NCI-H187 (cell line): ENCODE data around the gene LMO7.
"Not testable (repeated sequence)": the region's sequence is repeated elsewhere in the genome, so short reads cannot be mapped to it uniquely, and the experiment has no call there.

ENCODE experiments used
- DNase-seq, 2 experiments: peaks; one replicate each; lab custom pipeline; 2025; lab: John Stamatoyannopoulos, UW

LMO7 gene

DNA sequence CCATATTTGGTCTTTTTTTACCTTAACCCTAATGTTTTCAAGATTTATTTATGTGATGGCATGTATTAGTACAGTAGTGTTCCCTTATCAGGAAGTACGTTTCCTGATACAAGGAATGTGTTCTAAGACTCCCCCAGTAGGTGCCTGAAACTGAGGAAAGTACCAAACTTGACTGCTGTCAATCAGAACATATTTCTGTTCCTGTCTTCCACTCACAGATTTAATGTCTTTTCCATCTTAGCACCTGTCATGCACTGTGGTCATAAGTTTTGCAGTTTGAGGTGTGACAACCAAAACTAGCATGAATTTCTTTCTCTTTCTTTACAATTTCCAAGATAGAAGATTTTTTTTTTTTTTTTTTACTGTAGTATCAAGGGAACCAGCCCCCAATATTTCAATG, 62.9 kb downstream of the LMO7 start:
- no peak for DNase-seq

- DNase-seq, result not testable (repeated sequence)
Observed at GRCh38 chr13:75699717-75700116, 63.6 kb downstream of the LMO7 start.

GRCh38 chr13:75700552-75700951, 64.4 kb downstream of the LMO7 start:
- DNase-seq, result no peak

DNA sequence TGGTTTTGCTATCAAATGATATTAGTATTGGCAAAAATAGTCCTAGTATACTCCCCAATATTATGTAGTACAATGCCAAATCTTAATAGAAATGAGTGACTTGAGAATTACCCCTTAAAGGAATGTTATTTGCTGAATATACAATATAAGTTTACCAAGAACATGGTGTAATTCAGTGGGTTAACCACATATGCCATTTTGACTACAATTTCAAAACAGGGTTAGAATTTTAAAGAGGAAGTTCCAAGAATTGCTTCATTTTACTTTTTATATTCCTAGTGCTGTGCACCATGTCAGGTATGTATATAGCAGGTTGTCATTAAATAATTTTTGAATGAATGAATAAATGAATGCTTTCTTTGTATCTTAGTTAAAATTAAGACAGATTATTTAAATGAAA, 66.3 kb downstream of the LMO7 start:
- no peak for DNase-seq

- DNase-seq, result no peak
Observed at GRCh38 chr13:75703769-75704168, 67.6 kb downstream of the LMO7 start.

- DNase-seq, result no peak
Observed at GRCh38 chr13:75704194-75704926, 68.2 kb downstream of the LMO7 start.

DNA sequence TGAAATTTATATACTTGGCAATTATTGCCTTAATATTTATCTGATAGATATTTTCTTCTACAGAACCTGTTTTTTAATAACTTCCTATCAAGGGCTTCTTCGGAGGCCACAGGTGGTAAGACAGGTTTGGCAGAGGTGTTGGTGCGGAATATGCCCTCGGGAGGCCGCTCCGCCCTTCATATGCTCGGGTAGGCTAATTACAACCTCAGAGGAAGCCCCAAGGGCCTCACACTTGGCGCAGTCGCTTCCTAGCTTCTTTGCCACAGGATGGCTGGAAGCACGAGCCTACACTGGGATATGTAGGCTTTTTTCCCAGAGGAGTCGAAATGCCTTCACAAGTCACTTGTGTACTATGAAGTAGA, 68.8 kb downstream of the LMO7 start:
- no peak for DNase-seq

GRCh38 chr13:75705395-75705794, 69.3 kb downstream of the LMO7 start:
- DNase-seq, result no peak

DNA sequence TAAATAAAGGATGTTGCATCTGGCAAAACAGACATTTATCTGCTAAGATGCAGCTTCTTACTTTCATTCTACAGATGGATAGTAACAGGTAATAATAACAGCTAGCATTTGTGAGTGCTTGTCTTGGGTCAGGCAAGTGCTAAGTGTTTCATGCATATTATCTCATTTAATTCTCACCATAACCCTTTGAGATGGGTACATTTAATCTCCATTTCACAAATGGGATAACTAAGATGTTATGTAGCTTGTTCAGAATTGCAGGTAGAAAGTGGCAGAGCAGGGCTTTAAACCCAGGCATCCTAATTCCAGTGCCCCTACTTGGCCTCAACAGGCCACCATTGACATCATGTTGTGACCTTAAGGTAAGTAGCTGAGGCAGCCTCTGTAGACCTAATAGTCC, 69.8 kb downstream of the LMO7 start:
- DNase-seq, result no peak

DNA sequence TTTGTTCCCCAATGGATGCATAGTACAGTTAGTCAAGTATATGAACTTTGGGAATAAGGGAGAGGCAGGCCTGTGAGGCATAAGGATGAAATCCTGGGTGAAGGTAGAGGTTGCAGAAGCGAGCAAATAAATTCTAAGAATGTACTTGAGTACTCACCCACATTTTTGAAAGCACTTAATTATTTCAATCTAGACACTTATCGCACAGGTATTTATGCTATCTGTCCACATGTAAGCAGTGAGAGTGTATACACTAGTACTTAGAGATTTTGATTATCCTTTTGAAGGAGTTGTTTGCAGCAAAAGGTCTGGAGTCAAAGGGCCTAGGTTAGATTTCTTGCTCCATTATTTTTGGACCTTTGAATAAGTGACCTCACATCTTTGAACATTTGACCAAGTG, 77.7 kb downstream of the LMO7 start:
- no peak for DNase-seq

- no peak for DNase-seq
Observed at GRCh38 chr13:75715601-75716523, 79.7 kb downstream of the LMO7 start.

- DNase-seq, result no peak
Observed at GRCh38 chr13:75717525-75717924, 81.4 kb downstream of the LMO7 start.

GRCh38 chr13:75721307-75721706, 85.2 kb downstream of the LMO7 start:
- DNase-seq, result no peak

- DNase-seq, result no peak
Observed at GRCh38 chr13:75723901-75724300, 87.8 kb downstream of the LMO7 start.

DNA sequence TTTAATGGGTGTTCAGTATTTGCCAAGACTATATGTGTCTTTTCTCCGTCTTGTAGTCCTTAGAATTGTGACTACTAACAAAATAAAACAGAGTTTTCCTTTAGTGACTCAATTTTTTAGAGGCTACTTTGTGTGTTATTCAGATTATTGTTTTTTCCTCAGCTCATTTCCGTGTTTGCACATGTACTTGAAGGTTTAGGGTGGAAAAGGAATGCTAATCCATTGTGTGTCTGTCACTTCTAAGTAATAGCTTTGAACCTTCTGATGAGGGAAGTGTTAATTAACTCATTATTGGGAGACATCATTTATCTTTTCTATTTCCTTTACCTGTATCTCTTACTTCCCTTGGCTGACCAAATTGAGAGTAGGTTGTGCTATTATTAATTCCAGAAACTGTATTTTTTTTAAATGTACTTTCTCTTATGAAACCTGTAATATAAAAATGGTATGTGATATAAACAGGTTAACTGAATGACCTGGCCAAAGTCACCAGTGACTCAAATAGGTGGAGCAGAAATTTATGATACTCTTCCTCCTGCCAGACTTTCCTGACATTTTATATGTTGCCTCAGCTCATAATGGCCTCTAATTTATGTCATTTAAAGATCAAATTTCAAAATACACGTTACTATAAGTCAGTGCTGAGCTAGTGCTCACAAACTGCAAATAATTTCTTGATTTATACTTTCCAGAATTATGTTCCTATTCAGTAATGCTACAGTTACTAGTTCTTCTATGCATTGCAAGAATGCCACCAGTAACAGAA, 88.8 kb downstream of the LMO7 start:
- no peak for DNase-seq

- DNase-seq, result no peak
Observed at GRCh38 chr13:75725736-75726135, 89.6 kb downstream of the LMO7 start.

DNA sequence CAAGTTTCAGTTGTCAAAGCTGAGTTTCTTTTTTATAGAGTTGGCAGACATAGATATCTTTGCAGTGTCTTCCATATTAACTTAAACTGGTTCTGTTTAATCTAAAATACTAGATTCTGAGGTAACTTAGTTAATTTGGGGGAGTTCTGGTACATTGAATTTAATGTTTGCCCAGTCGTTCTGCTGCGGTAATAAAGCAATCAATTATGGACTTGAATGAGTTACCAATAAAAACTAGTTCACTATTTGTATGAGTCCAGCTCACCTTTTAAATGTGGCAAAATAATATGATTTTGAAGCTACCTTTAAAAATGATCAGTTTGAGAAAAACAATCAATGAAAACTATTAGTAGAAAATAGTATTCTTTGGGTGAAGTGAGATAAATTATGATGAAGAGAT, 90.2 kb downstream of the LMO7 start:
- no peak for DNase-seq

DNA sequence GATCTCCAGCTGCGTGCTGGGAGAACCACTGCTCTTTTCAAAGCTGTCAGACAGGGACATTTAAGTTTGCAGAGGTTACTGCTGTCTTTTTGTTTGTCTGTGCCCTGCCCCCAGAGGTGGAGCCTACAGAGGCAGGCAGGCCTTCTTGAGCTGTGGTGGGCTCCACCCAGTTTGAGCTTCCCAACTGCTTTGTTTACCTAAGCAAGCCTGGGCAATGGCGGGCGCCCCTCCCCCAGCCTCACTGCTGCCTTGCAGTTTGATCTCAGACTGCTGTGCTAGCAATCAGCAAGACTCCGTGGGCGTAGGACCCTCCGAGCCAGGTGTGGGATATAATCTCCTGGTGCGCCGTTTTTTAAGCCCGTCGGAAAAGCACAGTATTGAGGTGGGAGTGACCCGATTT, 97.0 kb downstream of the LMO7 start:
- not testable (repeated sequence) for DNase-seq

DNA sequence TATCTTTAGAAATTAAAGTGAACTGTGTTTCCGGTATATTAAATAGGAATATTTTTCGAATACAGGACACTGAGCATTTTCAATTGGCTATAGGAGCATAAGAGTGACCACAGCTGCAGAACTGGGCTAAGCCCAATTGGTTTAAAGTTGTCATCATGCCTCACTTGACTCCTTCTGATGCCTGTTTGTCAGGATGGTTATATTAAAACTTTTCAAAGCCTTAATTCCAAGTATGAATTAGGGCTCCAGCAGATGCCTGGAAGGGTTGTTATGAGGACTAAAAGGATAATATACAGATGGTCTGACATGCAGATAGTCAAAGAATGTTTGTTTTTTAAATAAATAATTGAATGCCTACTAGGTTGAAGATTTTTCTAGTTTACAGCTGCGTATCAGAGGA, 100.0 kb downstream of the LMO7 start:
- no peak for DNase-seq

GRCh38 chr13:75738841-75739240, 102.7 kb downstream of the LMO7 start:
- no peak for DNase-seq

GRCh38 chr13:75739244-75739868, 103.2 kb downstream of the LMO7 start:
- no peak for DNase-seq

- DNase-seq, result no peak
Observed at GRCh38 chr13:75740031-75740430, 103.9 kb downstream of the LMO7 start.
